Measurements from ENCODE around the gene TIRAP. TPM values are rescaled to one million over a fixed set of nuclear protein-coding genes. Genes with fewer than 3 reads are reported as not detected.

Gene TIRAP
- total and polyA plus RNA-seq, 2 of the 8 experiments (the other 6 are each of a cell fraction or from before 2014, with no cell fraction given) = 5.3 TPM

DNA sequence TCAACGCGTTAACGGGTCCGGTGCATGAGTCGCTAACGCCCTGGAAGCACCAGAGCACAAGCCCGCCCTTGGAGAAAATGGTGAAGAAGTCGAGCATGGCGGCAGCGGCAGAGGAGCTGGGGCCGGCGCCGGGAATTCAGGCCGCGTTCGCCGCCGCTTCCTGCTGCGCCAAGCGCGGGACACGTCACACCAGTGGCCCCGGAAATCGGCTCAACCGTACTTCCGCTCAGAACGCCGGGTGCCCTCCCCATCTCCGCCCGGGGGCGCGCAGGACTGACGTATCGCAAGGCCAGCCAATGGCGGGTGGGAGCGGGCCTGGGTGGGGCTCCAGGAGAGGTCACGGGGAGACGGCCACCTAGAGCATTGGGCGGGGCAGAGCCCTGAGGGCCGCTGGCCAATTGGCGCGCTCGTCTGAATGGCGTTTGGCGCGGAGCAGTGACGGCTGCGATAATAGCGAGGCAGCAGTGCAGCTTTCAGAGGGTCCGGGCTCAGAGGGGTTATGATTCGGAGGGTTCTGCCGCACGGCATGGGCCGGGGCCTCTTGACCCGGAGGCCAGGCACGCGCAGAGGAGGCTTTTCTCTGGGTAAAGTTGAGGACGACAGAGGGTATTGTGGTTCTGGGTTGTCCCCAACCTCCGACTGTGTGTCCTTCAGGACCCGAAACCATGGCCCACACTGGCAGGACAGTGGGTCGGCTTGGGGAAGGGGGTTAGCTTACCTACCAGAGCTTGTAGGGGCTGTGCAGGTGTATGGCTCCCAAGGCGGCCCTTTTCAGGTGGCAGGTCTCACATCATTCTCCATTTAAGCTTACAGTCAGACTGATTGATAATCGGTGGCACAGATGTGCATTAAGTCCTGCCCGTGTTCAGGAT lies 13.9 kb upstream of the TIRAP start, which contains the start of the genes FOXRED1 and SRPRA (continued):
- TF ChIP-seq MAFK (IDR thresholded peaks at IDR 0.05; ENCODE audit: low read depth, low read length) (no peak), EP300 (IDR thresholded peaks at IDR 0.05; ENCODE audit: borderline replicate concordance in 1 of 2, low read depth in 2 of 2, low read length in 2 of 2) (0 out of 3 replicates have a peak, but pooled peaks of 1 of the 2 experiments have one; percentile 16), GTF2F1 (IDR thresholded peaks at IDR 0.05; ENCODE audit: borderline replicate concordance, low read depth, low read length) (peak; percentile 32; the same call in 1 of the 2 replicates), RFX5 (IDR thresholded peaks at IDR 0.05; ENCODE audit: borderline replicate concordance, low read depth, low read length) (no peak), SAP30 (IDR thresholded peaks at IDR 0.05; ENCODE audit: insufficient read depth, insufficient replicate concordance, low read length) (peak; percentile 52), SUZ12 (IDR thresholded peaks at IDR 0.05; ENCODE audit: low read length) (no peak), JUND (IDR thresholded peaks at IDR 0.05; ENCODE audit: low read length) (0 out of 2 replicates have a peak, but pooled peaks have one; percentile 32), NRF1 (IDR thresholded peaks at IDR 0.05; ENCODE audit: low read depth, low read length) (no peak), SIN3A (conservative IDR thresholded peaks at IDR 0.05 in 1 of 2, IDR thresholded peaks at IDR 0.05 in 1 of 2; ENCODE audit: low read depth in 1 of 2, low read length in 2 of 2) (peak; percentile 30 to 80; a peak in 2 of 4 replicates), SP2 (IDR thresholded peaks at IDR 0.05; ENCODE audit: low read length) (no peak), GABPA (IDR thresholded peaks at IDR 0.05; ENCODE audit: borderline replicate concordance, insufficient read depth, low read length) (peak; percentile 93), CHD1 (IDR thresholded peaks at IDR 0.05; ENCODE audit: low read depth, low read length) (no peak), TAF7 (optimal IDR thresholded peaks at IDR 0.05; ENCODE audit: borderline replicate concordance, low read depth, low read length) (peak; percentile 92), TBP (IDR thresholded peaks at IDR 0.05; ENCODE audit: low read depth, low read length) (peak; percentile 92), BACH1 (IDR thresholded peaks at IDR 0.05; ENCODE audit: low read length) (no peak), SRF (IDR thresholded peaks at IDR 0.05; ENCODE audit: low read depth, low read length) (peak; percentile 78)
- TF ChIP-seq, protein P1, sequence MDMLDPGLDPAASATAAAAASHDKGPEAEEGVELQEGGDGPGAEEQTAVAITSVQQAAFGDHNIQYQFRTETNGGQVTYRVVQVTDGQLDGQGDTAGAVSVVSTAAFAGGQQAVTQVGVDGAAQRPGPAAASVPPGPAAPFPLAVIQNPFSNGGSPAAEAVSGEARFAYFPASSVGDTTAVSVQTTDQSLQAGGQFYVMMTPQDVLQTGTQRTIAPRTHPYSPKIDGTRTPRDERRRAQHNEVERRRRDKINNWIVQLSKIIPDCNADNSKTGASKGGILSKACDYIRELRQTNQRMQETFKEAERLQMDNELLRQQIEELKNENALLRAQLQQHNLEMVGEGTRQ (IDR thresholded peaks at IDR 0.05; ENCODE audit: low read length) = peak; percentile 88
- TF ChIP-seq, protein P2, sequence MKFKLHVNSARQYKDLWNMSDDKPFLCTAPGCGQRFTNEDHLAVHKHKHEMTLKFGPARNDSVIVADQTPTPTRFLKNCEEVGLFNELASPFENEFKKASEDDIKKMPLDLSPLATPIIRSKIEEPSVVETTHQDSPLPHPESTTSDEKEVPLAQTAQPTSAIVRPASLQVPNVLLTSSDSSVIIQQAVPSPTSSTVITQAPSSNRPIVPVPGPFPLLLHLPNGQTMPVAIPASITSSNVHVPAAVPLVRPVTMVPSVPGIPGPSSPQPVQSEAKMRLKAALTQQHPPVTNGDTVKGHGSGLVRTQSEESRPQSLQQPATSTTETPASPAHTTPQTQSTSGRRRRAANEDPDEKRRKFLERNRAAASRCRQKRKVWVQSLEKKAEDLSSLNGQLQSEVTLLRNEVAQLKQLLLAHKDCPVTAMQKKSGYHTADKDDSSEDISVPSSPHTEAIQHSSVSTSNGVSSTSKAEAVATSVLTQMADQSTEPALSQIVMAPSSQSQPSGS (IDR thresholded peaks at IDR 0.05; ENCODE audit: low read length) = no peak
- TF ChIP-seq, protein P3, sequence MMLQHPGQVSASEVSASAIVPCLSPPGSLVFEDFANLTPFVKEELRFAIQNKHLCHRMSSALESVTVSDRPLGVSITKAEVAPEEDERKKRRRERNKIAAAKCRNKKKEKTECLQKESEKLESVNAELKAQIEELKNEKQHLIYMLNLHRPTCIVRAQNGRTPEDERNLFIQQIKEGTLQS (IDR thresholded peaks at IDR 0.05; ENCODE audit: insufficient read depth, low read depth, low read length) = peak; percentile 75

All from H1 (cell line).